GM10847 (cell line): ENCODE measurements around the gene RAP1B.

ENCODE experiments used
- POLR2A ChIP-seq: IDR thresholded peaks from 2 replicates; pipeline ENCODE4 v1.6.1; 2011; ENCODE audit not compliant: insufficient read length; ENCODE audit errors: extremely low read depth

Gene RAP1B

DNA sequence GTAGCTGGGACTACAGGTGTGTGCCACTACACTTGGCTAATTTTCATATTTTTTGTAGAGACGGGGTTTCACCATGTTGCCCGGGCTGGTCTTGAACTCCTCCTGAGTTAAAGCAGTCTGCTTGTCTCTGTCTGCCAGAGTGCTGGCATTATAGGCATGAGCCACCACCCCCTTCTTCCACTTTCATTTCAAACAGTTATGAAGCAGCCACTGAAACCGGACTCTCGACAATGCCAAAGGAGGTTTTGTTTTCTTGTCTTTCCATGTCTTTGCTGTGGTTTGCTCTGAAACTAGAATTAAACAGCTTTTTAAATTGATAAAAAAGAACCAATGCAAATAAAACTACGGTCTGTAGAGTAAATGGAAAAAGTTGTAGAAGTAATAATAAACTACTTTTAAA is 30.4 kb downstream of the RAP1B start:
- TF ChIP-seq POLR2A = no peak

DNA sequence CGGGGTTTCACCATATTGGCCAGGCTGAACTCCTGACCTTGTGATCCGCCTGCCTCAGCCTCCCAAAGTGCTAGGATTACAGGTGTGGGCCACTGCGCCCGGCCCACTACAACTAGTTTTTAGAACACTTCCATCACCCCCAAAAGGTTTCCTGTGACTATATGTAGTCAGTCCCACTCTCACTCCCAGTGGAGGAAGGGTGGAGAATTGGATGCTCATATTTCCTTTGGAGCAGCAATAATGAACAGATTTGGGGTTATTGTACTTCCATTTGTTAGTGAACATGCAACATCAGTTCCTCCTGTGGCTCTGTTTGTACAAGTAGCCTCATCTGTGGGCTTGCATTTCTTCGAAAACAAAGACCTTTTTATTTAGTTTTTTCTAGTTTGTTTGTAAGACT is 35.8 kb downstream of the RAP1B start:
- no peak for TF ChIP-seq POLR2A

DNA sequence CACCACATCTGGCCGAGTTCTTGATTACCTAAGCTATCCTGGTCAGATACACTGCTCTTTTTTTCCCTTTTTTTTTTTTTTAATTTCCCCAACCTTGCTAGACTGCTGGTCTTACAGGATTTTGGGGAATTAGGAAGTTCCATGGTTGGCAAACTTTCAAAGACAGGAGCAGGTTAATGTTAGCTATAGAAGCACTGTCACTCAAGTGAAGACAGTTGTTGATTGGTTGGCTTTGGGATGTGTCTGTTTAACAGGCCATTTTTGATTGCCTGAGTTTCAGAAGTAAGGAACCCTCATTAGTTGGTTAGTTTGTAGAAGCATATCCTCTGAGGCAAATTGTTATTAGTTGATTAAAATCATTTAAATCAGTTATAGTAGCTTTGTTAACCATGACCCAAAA is 36.8 kb downstream of the RAP1B start:
- no peak for TF ChIP-seq POLR2A

DNA sequence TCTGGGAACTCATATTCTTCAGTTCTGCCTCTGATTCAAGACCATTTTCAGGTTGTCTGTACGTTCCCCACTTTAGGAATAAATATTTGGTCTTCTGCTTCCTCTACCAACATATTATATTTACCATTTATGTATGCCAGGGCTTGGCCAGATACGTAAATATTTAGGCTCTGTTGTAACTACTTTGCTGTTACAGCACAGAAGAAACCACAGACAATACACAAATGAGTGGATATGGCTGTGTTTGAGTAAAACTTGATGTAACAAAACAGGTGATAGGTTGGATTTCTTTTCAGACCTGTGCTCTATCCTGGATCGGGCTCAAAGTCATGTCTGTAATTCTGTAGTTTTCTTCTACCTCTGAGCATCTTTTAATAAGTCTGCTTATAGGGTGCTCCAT is 37.5 kb downstream of the RAP1B start:
- TF ChIP-seq POLR2A = no peak

DNA sequence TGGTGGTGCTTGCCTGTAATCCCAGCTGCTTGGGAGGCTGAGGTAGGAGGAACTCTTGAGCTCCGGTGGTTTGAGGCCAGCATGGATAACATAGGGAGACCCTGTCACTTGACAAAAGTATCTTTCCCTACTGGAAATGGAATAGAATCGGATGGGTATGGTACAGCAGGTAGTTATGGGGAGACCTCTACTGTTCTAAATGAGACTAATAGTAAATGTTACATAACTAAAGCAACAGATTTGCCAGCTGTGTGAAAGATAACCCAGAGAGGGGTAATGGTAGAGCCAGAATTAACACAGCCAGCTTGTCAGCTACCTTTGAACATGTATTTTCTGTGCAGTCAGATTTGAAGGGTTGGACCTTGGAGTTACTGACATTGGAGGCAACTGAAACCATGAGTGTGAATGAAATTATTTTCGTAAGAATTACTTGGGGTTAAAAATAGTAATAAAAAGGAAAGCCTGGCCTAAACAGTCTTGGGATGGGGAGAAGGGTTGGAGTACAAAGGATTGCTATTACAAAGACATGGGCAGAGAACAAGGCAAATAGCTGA is 54.4 kb downstream of the RAP1B start:
- no peak for TF ChIP-seq POLR2A

DNA sequence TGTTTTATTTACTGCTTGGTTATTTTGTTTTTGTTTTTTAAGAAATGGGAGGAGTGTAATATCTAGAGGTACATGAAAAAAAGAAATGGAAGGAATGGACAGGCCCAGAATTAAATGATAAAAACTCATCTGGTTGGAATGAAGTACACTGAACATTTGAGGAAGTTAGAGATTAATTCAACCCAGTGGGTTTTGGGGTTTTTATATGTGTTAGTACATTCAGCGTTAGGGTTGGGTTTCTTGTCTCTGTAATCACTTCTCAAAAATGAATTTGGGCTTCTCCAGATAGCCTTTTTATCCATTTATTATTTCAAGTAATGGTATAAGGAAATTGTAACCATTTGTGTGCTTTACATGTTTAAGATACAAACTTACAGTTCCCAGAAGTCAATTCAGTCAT is 56.6 kb downstream of the RAP1B start:
- TF ChIP-seq POLR2A = no peak

DNA sequence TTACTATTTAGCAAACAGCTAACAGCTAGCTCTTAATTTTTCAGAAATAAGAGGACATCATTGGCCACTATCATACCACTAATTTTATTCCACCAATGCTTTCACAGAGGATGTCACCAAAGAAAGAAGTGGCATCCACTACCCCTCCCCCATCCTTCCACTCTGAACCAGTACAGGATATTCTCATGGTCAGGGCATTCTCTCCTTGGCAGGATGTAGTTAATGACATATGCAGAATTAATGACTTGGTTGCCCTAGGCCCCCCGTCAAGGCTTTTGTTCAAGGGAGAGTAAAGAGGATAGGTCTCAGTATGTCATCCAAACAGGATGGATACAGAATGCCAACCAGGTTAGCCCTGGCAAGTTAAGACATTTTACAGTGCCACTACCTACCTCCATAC is 57.2 kb downstream of the RAP1B start:
- no peak for TF ChIP-seq POLR2A

DNA sequence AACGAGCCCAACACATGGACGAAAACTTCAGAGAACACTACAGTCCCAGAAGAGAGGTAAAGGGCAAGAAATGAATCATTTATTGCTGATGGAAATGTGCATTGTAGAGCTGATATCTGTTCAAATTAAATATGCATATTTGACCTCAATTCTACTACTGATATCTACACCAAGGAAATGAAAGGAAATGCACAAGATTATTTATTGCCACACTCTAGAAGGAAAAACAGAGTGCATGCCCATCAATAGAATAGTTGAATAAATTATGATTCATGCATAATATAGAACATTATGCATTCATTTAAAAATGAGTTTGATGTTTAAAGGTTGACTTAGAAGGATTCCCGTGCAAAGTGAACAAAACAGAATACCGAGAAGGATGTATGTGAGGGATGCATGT is 60.5 kb downstream of the RAP1B start:
- TF ChIP-seq POLR2A = no peak

DNA sequence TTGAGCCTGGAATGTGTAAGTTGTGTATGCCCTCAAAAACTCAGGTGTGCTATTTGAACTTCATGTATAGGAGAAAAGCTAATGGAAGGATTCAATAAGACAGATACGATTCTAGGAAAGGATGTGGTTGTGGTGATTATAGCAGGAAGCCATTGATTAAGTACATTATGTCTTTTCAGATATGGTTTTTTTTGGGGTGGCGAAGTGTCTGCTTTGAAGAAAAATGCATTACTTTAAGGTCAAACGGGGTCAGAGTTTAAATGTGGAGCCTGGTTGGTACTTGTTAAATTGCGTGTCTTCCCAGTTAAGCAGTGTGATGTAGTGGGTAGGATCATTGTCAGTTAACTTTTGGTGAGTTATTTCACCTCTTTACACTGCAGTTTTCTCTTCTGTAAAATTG is 63.1 kb downstream of the RAP1B start:
- TF ChIP-seq POLR2A = no peak

DNA sequence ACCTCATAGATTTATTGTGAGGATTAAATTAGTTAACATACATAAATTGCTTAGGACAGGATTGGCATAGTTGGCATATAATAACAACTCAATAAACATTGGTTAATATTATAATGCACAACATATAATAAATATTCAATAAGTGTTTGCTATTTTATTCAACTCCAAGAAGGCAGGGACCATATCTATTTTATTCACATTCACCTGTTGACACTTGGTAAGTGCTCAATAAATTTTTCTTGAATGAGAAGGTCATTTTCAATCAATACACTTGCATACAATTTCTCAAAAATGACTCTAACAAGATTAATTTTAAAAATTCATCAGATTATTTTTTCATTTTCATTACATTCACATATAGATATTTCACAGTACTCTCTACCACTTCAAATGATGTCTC is 63.7 kb downstream of the RAP1B start:
- TF ChIP-seq POLR2A = no peak

DNA sequence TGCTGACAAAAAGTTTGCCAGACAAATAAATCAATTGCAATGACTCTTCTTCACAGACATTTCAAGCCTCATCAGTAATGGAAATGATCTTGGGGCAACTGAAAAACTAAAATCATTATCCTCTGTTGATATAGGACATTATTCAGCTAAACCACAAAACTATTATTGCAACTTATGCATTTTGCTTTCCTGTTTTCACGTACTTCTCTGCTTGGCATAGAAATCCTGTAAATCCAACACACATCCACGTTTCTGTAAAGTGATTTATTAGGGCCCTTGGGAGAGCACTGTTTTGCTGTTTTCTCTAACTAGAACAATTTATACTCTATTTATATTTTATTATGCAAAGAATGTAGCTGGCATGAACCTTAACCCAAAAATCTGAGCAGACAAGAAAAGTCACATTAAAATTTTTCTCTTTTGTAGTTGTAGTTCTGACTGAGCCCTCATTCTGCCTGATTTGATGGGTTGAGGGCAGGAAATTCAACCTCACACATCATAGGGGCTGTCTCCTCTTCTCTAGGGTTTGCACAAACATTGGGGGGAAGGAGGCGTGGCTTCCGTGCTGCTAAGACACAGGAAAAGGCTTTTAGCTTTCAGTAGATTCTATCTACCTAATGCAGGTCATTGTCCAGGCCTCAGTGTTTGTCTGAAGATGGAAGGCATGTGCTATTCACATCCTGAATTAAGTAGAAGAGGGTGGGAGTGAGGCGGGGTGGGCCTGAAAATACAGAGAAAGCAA is 64.6 kb downstream of the RAP1B start:
- no peak for TF ChIP-seq POLR2A

DNA sequence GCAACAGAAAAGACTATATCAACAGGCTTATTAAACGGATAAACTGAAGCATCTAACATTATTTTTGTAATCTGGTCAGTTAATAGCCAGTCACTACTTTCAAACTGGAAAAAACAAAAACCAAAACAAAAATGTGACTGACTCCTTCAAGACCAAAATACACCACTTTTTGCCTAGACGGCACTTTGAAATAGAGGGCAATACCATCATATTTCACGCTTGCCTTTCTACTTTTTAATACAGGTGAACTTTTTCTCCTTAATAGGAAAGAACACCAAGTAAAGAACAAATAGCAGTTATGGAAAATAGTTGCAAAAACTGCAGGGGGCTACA is 75.5 kb downstream of the RAP1B start:
- no peak for TF ChIP-seq POLR2A

DNA sequence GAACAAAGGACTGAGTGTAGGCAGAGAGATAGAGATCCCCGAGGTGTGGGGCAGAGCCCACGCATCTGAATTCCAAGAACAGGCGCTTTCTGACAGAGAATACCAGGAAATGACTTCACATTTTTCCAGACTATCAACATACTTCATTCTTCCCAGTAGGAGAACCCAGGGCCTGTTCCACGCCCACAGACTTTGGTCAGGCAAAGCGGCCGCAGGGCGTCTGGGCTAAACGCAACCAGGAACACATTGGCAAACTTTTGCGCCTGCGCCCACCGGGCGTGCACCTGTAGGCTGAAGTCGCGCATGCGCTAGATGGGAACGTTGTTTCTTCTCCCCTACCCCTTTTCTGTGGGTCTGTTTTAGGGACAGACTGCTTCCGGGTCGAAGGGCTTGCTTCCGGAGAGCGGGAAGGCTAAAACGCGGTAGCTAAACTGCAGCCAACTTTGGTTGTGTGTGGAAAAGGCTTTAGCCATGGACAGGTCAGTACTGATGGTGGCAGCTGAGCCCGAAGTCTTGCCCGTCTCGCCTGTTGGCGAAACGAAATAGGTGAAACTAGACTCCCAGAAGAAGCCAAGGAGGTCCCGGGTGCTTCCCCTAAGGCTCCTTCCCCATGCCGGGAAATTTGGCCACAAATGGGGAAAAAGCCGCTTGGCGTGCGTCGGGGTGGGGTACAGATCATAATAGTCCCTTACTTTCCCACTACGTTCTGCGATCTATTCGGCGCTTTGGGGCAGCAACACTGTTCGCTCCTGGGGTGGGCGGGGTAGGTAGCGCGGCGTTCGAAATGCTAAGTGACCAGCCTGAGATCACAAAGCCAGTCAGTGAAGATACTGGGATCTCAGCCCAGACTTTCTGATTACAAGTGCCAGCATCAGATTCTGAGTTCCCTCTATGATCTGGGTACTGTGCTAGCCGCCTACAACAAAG is 76.2 kb downstream of the RAP1B start, which contains the start of gene NUP107:
NUP107 (plus strand) TSS at position 384 of the 927 bp plus-strand sequence; CDS start at position 472, 88 bp downstream.
- TF ChIP-seq POLR2A = peak; percentile 91

DNA sequence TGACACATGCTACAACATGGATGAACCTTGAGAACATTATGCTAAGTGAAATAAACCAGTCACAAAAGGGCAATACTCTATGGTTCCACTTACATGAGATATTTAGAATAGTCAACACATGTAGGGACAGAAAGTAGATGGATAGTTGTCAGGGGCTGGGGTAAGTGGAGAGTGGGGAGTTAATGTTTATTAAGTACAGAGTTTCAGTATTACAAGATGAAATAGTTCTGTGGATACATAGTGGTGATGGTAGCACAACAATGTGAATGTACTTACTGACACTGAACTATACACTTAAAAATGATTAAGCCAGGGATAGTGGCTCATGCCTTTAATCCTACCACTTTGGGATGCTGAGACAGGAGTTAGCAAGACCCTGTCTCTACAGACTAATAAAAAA is 84.8 kb downstream of the RAP1B start:
- no peak for TF ChIP-seq POLR2A

DNA sequence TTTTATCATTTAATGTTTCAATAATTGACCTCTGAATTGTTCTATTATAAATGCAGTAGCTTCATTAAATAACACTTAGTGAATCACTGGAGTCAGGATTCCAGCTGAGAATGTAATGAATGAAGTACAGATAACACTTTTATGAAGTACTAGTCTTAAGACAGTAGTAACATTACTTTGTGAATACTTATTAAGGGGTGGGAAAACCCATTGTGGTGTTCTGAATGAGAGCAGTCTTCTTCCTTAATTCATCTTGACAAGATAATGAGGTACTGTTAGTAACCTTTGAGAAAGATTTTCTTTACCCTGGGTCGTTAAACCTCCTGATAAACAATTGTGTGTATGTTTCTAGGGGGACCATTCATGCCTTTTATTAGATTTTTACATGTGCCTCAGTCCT is 88.8 kb downstream of the RAP1B start:
- TF ChIP-seq POLR2A = no peak
